LNCAP (cell line): ENCODE results near the gene MICA.

Experiments
- CTCF ChIP-seq: fragments of 450-650 bp; IDR thresholded peaks from 2 replicates; pipeline ENCODE4 v1.5.1; 2017; ENCODE audit warnings: mild to moderate bottlenecking

MICA gene

GRCh38 chr6:31403283-31404060 is at the start of gene MICA:
MICA (plus strand) TSS chr6:31403595; CDS start chr6:31403633, 38 bp downstream.
- TF ChIP-seq CTCF: no peak

GRCh38 chr6:31354158-31354863 is 49.1 kb upstream of the MICA start:
- TF ChIP-seq CTCF: no peak

- no peak for TF ChIP-seq CTCF
Observed at GRCh38 chr6:31354864-31355582, 48.4 kb upstream of the MICA start.

GRCh38 chr6:31355583-31355948 is 47.8 kb upstream of the MICA start:
- TF ChIP-seq CTCF: no peak

GRCh38 chr6:31356216-31356945 is 47.0 kb upstream of the MICA start:
- no peak for TF ChIP-seq CTCF

GRCh38 chr6:31356946-31357466 is 46.4 kb upstream of the MICA start, which contains the start of gene HLA-B:
HLA-B (minus strand) TSS chr6:31357179; CDS start chr6:31357158, 21 bp downstream.
- TF ChIP-seq CTCF: no peak

- TF ChIP-seq CTCF: no peak
Observed at GRCh38 chr6:31357886-31358285, 45.5 kb upstream of the MICA start.
